ENCODE measurements around the gene NABP2.

Gene NABP2

DNA sequence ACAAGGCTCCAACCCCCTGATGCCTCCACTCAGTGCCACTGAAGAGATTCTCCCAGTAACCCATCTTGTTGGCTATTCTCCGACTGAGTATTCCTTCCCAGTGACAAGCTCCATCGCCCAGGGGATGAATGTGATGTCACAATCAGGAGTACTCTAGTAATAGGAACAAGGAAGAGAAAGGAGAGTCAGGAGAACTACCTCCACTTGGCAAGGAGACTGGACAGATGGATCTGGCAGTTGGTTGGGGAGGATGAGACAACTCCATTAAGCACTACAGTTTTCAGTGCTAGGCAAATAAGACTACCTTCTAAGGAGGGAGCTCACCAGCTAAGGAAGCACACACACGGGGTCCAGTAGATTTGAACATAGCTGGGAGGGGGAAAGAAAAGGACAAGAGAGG is 7.7 kb upstream of the NABP2 start:
- DNase-seq = no peak

DNA sequence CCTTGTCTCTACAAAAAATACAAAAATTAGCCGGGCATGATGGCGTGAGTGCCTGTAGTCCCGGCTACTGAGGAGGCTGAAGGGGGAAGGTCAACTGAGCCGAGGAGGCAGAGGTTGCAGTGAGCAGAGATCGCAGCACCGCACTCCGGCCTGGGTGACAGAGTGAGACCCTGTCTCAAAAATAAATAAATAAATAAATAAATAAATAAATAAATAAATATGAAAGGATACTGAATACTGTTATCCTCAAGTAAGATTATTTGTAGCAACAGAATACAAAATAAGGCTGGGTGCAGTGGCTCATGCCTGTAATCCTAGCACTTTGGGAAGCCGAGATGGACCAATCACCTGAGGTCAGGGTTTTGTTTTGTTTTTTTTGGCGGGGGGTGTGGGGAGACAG is 4.3 kb upstream of the NABP2 start:
- DNase-seq = no peak

DNA sequence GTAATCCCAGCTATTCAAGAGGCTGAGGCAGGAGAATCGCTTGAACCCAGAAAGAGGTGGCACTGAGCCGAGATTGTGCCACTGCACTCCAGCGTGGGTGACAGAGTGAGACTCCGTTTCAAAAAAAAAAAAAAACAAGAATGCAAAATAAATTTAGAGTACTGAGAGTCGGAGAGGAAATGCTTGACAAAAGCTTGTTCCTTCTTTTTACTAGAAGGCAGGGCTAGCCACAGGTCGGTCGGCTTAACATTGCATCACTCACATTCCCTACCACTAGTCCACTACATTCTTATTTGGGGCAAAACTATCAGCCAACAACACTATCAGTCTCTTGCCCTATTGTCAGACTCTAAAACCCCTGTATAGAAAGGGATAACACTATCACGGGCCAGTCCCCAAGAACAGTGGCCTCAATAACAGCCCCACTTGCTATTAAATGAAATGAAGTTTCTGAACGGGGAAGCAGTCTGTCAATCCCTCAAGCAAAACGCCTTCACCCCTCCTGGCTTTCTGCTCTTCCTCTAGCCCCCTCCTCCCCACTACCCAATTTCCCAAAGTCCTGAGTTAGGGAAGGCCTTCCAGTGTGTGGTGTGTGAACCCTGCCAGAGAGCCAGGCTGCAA is 3.4 kb upstream of the NABP2 start:
- DNase-seq = peak; percentile 7

DNA sequence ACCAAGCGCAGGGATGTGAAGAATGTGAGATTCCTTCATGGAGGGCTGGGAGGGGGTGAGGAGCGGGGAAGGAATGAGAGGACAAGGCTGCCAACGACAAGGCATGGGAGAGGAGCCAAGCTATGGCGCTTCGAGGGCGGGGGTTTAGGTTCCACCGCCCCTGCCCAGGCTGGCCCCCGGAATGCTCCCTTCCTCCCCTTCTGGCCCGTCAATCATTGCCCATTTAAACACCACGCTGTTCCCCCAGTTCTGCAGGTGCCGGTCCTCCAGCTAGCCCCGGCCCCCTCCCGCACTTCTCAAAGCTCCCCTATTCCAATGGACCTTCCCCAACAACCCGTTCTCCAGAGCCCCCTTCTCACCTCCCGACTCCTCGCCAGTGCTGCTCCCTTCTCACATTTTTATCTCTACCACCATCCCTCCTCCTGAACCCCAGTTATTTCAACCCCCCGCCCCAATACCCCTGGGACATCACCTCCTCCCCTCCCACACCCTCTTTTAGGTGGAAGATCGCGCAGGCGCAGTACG is 2.8 kb upstream of the NABP2 start:
- DNase-seq = no peak

DNA sequence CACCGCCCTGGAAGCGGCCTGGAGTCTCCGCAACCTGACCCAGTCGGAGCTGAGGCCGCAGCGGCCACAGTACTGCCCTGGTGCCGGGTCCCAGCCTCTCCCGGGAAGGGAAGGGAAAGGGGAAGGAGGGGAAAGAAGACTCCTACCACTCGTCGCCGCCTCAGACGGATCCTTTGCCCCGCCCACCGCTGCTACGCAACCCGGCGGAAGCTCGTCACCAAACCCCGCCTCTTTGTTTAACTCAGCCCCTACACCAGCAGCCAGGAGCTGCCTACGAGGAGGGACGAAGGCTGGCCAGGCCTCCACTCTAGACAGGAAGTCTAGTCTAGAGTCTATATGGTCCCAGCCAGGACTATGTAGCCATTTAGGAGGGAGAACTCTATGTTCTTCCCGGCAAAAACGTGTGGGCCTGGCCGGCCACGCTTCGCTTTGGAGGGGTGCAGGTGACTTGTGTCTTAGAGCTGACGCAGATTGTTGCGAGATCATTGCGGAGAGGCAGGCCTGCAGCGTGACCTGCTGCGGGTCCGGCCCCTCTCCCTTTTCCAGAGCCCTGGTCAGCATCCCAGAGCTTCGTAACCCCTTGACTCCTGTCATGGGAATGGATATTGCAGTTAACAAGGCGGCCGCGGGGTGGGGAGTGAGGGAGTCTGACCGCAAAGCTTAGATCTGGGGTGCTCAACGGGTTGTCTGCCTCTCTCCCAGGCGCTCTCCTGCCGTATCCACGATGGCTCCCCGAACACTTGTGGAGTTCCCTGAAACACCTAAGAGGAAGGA is 2.2 kb upstream of the NABP2 start, which contains the start of gene RNF41:
TSS of gene RNF41 (minus strand) at position 166 of the 774 bp plus-strand sequence. CDS start 7,875 bp downstream, outside the sequence.
- DNase-seq = peak; percentile 90

DNA sequence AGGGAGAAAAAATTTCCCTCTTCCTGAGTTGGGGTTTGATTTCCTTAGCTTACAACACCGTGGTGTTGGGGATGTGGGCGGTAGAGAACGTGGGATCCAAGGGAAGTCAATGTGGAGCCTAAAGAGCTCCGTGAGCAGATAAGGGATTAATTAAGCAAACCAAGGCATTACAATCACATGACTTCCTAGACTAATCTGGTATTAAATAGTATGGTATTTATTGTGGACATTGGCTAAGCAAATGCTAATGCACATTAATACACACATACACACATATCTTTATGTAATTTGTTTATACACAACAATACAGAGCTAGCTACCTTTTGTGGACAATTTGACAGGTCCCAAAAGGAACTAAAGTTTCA is 1.6 kb upstream of the NABP2 start:
- no peak for DNase-seq

DNA sequence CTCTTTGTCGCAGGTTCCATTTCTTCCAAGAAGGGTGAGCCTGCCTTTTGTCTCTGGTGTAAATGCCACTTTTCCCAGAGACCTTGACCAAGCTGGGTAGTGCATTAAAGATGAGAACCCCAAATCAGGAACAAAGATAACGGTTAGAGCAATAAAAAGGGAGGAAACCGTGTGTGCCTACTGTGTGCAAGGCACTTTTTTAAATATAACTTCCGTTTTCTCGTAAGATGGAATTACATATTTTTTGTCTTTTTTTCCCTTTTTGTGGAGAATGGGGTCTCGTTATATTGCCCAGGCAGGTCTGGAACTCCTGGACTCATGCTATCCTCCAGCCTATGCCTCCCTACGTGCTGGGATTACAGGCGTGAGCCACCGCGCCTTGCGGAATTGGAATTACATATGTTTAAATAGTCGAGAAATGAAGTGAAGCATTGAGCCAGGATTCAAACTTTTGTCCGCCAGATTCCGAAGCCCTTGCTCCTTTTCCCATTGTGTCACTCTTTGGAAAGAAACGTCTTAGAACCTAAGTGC is 506 bp upstream of the NABP2 start:
- no peak for DNase-seq

DNA sequence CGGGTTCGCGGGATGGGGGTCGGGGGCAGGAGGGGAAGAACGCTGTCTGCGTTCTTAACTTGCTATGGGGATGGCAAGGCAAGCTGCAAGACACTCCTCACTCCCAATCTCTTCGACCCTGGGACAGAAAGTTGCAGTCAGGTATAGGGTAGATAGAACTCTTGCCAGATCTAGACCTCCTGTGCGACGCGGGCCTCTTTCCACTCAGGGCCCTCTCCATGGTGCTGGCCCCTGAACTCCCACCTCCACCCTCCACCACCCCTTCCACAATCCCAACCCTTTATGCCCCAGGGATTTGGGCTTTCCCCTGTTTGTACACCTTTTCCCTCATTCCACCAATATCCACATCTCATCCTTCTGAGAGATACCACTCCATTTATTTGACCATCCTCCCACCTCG is 812 bp downstream of the NABP2 start:
- DNase-seq = no peak

DNA sequence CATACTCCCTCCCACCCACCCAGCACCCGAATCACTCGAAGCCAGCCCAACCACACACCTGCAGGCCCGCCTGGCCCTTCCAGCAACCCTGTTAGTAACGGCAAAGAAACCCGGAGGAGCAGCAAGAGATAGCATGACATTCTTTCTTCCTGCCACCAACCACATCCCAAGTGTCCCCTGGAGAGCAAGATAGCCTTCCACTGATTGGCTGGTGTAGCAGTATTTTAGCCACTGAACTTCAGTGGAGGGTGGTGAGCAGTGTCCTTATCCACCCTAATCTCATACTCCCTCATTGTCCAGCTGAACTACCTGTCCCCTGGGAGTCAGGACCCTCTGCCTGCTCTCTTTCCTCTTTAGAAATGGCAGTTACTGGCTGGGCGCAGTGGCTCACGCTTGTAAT is 4.9 kb downstream of the NABP2 start:
- no peak for DNase-seq

DNA sequence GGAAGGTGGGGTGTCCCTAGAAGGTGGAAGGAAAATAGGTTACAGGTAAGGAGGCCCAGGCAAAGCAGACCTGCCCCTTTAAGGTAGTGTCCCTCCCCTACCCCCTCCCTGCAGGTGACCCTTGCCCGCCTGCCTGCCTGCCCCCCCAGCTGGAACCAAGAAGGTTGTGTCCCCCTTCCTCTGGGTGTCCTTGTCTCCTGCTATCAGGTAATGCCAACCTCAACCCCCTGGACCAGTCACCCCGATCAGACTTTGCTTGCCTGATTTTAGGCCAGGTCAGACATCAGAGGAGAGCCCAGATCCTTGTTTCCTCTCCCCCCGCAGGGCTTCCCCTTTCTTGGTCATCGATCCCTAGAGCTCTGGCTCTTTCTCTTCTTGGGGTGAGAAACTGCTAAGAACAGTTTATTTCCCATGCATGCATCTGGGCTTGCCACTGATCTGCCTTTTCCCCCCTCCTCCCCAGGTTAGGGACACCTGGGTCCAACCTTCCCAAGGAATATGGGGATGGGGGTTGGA is 5.8 kb downstream of the NABP2 start, which contains the start of gene SLC39A5:
TSS of gene SLC39A5 (plus strand) at position 136 of the 516 bp plus-strand sequence. CDS start 1,224 bp downstream, outside the sequence.
- no peak for DNase-seq

DNA sequence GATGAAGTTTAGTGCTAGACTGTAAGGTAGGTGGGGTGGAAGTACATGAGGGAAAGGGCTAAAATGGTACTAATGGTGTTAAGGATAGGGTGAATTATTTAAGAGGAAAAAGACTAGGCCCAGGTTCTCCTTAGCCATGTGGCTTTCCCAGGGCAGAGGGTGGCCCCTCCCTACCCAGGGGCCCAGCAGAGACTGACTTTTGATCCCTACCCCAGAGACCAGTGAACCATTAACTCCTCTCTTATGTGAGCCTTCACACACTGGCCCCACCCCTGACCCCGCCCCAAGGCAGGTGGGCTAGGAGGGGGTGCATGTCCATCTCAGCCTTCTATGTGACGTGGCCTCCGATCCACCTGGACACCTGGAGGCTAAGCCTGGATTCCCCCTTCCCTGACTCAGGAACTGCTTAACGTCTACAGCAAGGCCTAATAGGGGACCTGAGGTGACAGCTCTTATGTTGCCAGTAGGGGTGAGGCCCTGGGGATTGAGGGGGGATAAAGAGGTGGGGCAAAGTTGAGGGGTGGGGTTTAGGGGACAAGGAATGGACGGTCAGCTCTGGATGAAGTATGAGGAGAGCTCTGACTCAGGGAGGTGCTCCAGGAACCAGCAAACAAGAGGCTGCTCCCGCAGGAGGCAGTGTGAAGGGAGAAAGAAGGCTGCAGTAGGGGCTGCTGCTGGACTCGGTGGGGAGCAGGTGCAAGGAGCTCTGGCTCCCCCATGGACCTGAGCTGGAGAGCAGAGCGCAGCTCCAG is 6.5 kb downstream of the NABP2 start:
- no peak for DNase-seq

DNA sequence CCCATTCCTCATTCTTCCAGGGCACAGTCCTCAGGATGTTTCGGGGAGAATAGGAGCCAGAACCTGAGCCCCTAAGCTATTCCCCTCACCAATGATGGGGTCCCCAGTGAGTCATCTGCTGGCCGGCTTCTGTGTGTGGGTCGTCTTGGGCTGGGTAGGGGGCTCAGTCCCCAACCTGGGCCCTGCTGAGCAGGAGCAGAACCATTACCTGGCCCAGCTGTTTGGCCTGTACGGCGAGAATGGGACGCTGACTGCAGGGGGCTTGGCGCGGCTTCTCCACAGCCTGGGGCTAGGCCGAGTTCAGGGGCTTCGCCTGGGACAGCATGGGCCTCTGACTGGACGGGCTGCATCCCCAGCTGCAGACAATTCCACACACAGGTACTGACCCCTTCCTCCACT is 7.0 kb downstream of the NABP2 start:
- no peak for DNase-seq

DNA sequence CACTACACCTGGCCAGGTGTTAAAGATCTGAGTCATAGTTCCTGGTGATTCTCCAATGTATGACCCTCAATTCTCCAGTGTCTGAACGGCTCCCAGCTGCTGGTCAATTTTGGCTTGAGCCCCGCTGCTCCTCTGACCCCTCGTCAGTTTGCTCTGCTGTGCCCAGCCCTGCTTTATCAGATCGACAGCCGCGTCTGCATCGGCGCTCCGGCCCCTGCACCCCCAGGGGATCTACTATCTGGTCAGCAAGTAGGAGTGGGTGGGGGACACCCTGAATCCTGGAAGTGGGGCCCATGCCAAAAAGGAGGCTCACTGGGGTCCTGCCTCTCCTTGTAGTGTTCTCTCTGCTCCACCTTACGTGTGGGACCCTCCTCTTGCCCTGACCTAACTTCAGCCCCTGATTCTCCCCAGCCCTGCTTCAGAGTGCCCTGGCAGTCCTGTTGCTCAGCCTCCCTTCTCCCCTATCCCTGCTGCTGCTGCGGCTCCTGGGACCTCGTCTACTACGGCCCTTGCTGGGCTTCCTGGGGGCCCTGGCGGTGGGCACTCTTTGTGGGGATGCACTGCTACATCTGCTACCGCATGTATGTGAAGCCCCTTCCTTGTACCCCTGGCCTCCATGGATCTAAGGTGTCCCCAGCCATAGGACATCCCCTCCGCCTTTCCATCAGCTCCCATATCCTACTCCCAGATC is 10.7 kb downstream of the NABP2 start:
- DNase-seq = no peak

DNA sequence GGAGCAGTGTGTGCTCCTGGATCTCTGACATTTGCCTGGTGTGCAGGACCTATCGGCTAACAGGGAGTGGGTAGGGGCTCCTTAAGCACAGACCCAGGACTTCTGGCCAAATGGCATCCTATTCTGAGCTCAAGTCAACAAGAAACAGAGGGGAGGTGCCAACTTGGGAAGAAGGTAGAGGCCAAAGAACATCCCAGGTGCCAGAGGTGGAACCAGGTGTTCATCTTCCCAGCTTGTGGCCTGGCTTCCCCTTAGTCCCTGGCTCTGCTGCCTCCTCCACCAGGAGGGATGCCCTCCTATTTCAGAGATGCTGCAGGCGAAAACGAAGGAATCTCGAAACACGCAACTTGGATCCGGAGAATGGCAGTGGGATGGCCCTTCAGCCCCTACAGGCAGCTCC is 11.9 kb downstream of the NABP2 start:
- DNase-seq = no peak

DNA sequence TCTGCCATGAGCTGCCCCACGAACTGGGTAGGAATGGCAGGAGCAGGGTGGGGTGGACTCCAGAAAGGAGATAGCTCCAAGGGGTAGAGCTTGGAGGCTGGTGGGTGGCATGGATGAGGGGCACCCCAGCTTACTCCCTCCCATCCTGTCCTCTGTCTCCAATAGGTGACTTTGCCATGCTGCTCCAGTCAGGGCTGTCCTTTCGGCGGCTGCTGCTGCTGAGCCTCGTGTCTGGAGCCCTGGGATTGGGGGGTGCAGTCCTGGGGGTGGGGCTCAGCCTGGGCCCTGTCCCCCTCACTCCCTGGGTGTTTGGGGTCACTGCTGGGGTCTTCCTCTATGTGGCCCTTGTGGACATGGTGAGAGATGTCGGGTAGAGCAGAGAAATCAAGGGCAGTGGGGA is 12.8 kb downstream of the NABP2 start:
- DNase-seq = no peak

DNA sequence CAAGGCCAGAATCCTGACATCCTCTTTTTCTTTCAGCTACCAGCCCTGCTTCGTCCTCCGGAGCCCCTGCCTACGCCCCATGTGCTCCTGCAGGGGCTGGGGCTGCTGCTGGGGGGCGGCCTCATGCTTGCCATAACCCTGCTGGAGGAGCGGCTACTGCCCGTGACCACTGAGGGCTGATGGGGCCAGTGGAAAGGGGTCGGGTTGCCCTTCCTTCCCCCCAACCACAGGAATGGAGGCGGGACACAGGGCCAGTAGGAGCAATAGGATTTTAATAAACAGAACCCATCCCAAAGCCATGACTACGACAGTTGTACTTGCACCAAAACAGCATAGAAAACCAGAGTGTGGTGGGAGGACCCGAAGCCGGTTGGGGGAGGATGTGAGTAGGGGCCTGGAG is 13.4 kb downstream of the NABP2 start:
- DNase-seq = no peak

DNA sequence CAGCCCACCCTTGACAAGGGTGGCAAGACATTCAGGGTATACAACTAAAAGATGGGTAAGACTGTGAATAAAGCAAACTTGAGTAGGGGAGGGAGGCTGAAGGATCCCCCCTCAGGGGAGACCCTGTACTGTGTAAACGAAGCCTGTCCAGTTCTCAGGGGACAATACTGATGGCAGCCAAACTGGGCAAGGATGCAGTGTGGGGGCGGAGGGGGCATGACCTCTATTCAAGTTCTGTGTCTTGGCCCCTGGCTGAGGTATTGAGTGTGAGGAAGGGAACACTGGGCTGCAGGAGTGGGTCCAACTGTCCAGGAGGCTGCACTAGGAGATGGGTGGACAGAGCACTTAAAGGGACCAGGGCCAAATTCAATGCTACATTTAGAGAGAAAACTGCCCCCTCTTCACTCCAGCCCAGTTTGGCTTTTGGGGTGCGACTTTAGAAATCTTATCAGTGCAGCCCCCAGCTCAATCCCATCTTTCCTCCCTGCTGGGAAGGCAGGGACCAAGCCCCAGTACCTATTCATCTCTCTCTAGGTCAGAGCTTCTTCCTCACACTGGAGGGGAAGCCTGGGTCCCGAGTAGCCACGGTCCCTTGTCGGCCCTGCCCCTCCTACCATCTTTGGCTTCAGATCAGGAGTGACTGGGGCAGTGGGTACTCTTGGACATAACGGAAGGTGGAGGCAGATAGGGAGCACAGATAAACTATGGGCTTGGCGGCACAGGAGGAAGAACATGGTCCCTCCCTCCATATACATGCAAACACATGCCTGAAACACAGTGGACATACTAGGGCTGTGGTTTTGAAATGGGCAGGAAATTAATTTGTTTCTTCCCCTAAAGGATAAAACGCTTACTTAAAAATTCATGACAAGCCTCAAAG is 17.5 kb downstream of the NABP2 start:
- DNase-seq = no peak

DNA sequence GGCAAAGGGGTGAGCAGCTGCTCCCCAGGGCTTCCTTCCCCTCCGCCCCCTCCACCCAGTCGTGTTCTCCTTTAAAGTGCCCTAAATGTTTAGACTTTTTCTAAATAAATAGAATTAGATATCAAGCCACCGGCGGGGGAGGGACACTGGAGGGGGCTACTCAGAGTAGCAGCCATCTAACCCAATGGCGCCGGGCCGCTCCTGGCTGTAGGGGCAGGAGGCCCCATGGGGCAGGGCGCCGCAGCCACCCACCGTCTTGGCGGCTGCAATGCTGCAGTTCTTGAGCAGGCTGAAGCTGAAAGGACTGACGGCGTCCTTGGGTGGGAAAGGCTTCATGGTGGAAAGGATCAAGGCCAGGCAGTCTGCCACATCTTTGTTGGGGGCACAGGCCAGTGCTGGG is 18.8 kb downstream of the NABP2 start:
- no peak for DNase-seq

DNA sequence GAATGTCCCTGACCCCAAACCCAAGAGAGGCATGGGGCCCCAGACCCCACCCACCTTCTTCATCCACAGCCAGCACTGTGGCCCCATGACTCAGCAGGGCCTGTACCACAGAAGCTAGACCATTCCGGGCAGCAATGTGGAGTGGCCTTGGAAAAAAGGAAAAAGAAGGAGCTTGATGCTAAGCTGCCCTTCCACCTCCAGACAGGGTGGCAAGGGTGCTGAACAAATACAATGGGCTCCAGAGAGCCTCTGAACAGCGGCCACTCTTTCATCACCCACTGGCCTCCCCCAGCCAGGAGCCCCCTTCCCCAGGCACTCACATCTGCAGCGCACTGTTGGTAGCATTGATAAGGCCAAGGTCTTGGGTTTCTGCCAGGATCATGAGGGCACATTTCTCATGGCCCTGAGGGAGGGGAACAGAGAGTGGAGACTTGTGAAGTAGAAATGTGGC is 19.6 kb downstream of the NABP2 start:
- no peak for DNase-seq

DNA sequence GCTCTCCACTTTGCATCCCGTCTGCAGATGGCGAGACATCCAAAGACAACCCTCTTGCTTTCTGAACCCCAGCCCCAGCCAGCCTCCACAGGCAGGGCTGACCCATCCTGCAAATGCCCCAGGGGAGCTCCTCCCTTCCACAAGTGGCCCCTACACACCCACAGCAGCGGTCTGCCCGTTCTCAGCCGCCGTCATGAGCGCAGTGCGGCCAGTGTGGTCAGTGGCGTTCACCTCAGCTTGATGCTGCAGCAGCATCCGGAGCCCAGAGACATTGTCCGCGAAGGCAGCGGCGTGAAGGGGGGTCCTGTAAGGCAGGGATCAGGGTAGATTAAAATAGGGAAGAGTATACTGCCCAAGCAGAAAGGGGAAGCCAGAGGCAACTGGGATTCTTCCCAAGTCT is 20.4 kb downstream of the NABP2 start:
- DNase-seq = no peak

DNA sequence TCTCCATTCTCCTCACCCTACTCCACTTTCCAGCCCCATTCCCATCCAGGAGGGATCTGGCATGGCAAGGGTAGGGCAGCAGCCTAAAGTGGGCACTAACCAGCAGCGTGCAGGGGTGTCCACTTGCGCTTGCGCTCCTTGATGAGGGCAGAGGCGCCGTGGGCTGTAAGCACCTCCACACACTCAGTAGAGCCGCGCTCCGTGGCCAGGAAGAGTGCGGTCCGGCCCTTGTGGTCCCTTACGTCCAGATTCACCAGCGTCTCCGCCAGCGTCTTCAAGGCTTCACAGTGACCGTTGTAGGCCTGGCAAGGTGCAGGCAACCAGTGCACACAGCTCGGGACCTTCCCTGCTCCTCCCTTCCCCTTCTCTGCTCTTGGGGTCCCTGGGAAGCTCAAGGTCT is 23.8 kb downstream of the NABP2 start:
- no peak for DNase-seq

Data from GDM1 (cell line).